Activated naive CD4-positive, alpha-beta T cell treated with anti-CD3 and anti-CD28 coated beads for 36 hours (primary cell): ENCODE measurements around the gene SLC22A3. TPM values are rescaled to one million over a fixed set of nuclear protein-coding genes. Genes with fewer than 3 reads are reported as not detected.
"Not testable (repeated sequence)": the region's sequence is repeated elsewhere in the genome, so short reads cannot be mapped to it uniquely, and the experiment has no call there.

Source experiments
- CTCF ChIA-PET: fragments of 350-600 bp; sonication (Branson Sonifier 250); formaldehyde crosslinking; loops from one replicate; lab custom pipeline; 2021; ENCODE audit warnings: antibody characterized with exemption; lab: Charles Lee
- DNase-seq: peaks from one replicate; pipeline ENCODE4 v3.0.0-alpha.2; 2020
- H3K27ac Mint-ChIP-seq: one replicate; pipeline ENCODE4 v1.8.0; 2021; ENCODE audit warnings: mild to moderate bottlenecking, mixed read lengths
- H3K27me3 Mint-ChIP-seq: one replicate; pipeline ENCODE4 v1.8.0; 2021; ENCODE audit warnings: low read depth, mixed read lengths
- H3K36me3 Mint-ChIP-seq: one replicate; pipeline ENCODE4 v1.8.0; 2021; ENCODE audit warnings: low read depth, mixed read lengths
- H3K4me1 Mint-ChIP-seq: one replicate; pipeline ENCODE4 v1.8.0; 2021; ENCODE audit warnings: low read depth, mixed read lengths
- H3K4me3 Mint-ChIP-seq: one replicate; pipeline ENCODE4 v1.8.0; 2021; ENCODE audit warnings: mild to moderate bottlenecking, moderate library complexity, mixed read lengths
- H3K9me3 Mint-ChIP-seq: one replicate; pipeline ENCODE4 v1.8.0; 2021; ENCODE audit warnings: mixed read lengths
- intact Hi-C: fragments of 100-400 bp; cut with micrococcal nuclease; formaldehyde crosslinking; loops from one replicate; pipeline ENCODE4 v1.15.1; 2023
- total RNA-seq, 2 experiments: library from RNA; stranded (reverse); gene quantifications; one replicate each; pipeline ENCODE4 v1.2.3, GENCODE V29; 2021

SLC22A3 gene
- total RNA-seq, 2 experiments from 2014 or later: not detected

DNA sequence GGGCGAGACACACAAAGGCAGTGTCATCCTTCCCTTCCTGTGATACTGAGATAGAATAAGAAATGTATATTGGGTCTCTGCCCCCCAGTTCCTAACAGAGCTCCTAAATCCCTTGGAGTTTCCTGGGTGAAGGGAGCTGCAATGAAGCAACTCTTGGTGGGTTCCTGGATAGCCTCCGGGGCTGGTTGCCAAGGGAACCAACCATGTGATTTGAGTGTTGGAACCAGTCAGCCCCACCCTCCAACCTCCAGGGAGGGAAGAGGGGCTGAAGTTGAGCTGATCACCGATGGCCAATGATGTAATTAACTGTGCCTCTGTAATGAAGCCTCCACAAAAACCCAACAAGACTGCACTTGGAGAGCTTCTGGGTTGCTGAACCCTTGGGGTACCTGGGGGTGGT lies 116.6 kb downstream of the SLC22A3 start:
- no peak for DNase-seq
- Mint-ChIP-seq H3K27ac (no peak overlapping the region), H3K4me1 (peaks cover 39% of the 10 kb centered on the region)

DNA sequence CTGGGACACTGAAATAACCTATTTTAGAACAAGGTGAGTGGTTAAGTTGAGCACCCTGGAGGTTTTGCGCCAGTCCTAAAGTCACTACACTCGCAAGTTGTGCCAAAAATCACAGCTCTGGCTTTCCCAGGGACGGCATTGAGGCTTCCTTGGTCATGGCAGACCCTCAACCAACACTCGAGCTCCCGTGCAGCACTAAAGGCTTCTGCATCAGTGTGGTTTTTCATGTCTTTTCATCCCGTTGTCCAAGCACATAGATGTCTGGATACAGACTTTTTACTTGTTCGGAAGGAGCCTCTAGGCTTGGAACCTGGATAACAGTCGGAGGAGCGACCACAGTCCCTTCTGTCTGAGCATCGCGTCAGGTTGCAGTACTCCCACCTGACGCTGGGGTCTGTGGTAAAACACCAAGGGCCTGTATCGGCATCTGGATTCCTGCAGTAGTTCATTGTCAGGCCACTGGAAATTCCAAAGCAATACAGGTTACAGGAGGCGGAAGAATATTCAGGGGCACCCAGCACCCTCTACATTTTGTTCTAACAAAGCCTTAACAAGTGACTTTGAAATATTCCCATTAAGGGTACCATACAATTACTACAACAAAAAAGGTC lies 119.2 kb downstream of the SLC22A3 start:
- H3K9me3 Mint-ChIP-seq, intact Hi-C loops, H3K27me3 Mint-ChIP-seq, H3K36me3 Mint-ChIP-seq, DNase-seq, H3K4me3 Mint-ChIP-seq, H3K27ac Mint-ChIP-seq, CTCF ChIA-PET: not testable (repeated sequence)
- H3K4me1 Mint-ChIP-seq: peaks cover 30% of the 10 kb centered on the region

More for the DNA sequence above, 116.6 kb downstream of the SLC22A3 start:
- no peaks in the 10 kb centered on the region for H3K36me3 Mint-ChIP-seq
- intact Hi-C loops: loop anchor here (5.0 kb wide), 2 partner anchors 772 to 1817 kb away; partner anchors contain the start of gene SOD2
- peaks cover 3% of the 10 kb centered on the region for H3K27me3 Mint-ChIP-seq
- CTCF ChIA-PET: interaction anchor here (1.1 to 2.6 kb wide), 3 partner anchors 9 to 55 kb away, joined by 3 to 7 read pairs (median 5); no protein-coding TSS in a partner anchor
- H3K4me3 Mint-ChIP-seq: no peak overlapping the region
- H3K9me3 Mint-ChIP-seq: no peaks in the 10 kb centered on the region

DNA sequence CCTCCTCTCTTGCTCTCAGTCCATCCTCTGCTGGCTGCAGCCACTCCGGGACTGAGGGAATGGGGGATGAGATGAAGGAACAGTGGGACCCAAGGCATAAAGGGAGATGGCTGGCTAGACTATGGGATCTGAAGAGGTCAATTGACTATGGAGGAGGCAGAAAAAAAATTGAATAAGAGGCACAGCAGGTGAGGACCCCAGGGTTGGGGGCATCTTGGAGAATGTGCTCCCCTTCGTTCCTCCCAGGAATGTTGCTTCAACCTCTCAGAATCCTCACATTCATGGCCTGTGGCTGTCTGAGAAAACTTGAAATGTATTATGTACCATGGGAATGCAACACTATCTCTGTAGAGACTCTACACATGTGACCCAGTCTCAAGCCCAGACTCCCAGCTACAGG lies 121.0 kb downstream of the SLC22A3 start:
- Mint-ChIP-seq H3K4me3 (no peak overlapping the region), H3K27ac (no peak overlapping the region), H3K9me3 (no peaks in the 10 kb centered on the region), H3K27me3 (peaks cover 3% of the 10 kb centered on the region), H3K36me3 (no peaks in the 10 kb centered on the region), H3K4me1 (peaks cover 17% of the 10 kb centered on the region)
- CTCF ChIA-PET: no interaction called here
- intact Hi-C loops: no loop called here
- no peak for DNase-seq

DNA sequence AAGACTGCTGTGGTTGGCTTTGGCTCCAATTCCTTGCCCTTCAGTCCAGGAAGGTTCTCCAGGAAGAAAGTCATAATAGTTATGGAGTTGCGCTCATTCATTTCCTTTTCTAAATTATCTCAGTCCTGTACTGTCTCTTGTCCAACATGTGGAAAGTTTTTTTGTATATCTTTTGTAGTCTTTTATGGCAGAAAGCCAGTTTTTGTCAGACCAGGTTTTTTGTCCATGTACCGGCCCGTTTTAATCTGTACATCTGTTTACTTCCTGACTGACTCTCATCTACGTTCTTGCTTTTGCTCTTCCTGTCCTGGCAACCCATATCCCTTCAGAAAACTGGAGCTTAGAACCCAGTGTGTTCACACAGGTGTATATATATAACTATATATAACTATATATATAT lies 127.9 kb downstream of the SLC22A3 start:
- H3K27me3 Mint-ChIP-seq, H3K9me3 Mint-ChIP-seq, CTCF ChIA-PET, intact Hi-C loops, H3K4me1 Mint-ChIP-seq, H3K27ac Mint-ChIP-seq, H3K4me3 Mint-ChIP-seq, DNase-seq: not testable (repeated sequence)
- peaks cover 13% of the 10 kb centered on the region for H3K36me3 Mint-ChIP-seq

DNA sequence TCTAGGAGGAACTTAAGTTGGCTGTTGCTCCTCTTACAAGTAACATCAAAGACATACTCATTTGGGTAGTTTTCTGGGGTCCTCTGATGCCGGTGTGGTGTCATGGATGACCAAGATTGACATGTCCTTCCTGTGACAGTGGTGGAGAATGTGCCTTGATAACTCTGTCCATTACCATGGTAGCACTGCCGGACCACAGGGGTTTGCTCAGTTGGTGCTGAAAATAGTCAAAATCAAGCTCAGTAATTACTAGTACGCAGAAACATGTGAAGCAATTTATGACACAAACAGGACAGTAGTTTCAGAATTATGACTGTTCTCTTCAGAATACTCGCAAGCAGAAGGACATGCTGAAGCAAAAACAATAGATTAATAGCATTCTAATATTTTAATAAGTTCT lies 128.9 kb downstream of the SLC22A3 start:
- CTCF ChIA-PET, H3K27ac Mint-ChIP-seq, H3K4me1 Mint-ChIP-seq, H3K27me3 Mint-ChIP-seq, H3K4me3 Mint-ChIP-seq, intact Hi-C loops, DNase-seq: not testable (repeated sequence)
- Mint-ChIP-seq H3K9me3 (peaks cover 12% of the 10 kb centered on the region), H3K36me3 (peaks cover 21% of the 10 kb centered on the region)

DNA sequence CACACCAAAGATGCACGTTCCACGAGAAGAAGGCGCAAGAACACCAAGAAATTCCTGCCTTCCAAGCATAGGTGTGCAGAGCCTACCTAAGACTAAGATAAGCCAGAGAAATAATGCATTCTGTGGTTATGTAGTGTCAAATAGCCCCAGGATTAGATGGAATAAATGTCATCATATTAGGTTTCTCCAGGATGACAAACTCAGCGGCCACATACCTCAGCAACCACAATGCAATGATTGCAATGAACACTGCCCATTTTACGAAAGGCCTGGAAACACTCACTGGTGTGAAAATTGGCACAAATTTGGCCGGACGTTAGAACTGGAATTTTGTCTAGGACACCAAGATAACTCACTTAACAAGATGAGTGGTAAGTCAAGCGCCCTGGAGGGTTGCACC lies 129.7 kb downstream of the SLC22A3 start:
- peaks cover 3% of the 10 kb centered on the region for H3K4me1 Mint-ChIP-seq
- intact Hi-C loops: no loop called here
- H3K9me3 Mint-ChIP-seq: peaks cover 12% of the 10 kb centered on the region
- H3K27ac Mint-ChIP-seq: no peak overlapping the region
- no peak for DNase-seq
- H3K36me3 Mint-ChIP-seq: peaks cover 30% of the 10 kb centered on the region
- CTCF ChIA-PET: no interaction called here
- H3K4me3 Mint-ChIP-seq: no peak overlapping the region
- H3K27me3 Mint-ChIP-seq: no peaks in the 10 kb centered on the region

DNA sequence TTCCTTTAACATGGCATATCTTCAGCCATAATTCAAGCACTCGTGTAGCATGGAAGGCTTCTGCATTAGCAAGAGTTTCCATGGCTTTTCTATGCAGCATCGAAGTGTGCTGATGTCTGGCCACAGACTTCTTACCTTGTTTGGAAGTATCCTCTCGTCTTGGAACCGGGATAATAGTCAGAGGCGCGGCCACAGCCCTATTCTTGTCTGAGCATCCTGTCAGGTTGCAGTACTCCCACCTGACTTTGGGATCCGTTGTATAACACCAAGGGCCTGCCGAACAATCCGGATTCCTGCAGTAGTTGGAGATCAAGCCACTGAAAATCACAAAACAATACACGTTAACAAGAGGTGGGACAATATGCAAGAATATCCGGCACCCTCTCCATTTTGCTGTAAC lies 138.9 kb downstream of the SLC22A3 start:
- H3K36me3 Mint-ChIP-seq: peaks cover 20% of the 10 kb centered on the region
- H3K9me3 Mint-ChIP-seq: no peaks in the 10 kb centered on the region
- intact Hi-C loops: no loop called here
- CTCF ChIA-PET: no interaction called here
- no peak overlapping the region for H3K4me3 Mint-ChIP-seq
- no peaks in the 10 kb centered on the region for H3K4me1 Mint-ChIP-seq
- DNase-seq: no peak
- no peak overlapping the region for H3K27ac Mint-ChIP-seq
- H3K27me3 Mint-ChIP-seq: no peaks in the 10 kb centered on the region

DNA sequence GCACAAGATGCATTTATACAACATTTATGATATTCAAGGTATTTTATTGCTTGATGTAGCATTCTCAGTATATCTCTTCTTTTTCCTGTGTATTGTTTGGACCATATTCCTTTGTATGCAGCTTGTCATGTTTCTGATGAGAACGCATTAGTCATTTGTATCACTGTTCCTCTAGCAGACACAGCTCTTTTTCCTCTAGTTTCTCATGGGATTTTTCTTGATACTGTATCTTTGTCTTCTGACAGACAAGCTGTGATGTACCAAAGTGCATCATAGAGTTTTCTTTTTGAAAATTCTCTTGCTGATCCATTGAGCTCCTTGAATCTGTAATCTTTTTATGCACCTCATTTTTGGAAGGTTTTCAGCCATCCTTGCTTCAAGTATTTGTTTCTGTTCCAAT lies 140.9 kb downstream of the SLC22A3 start:
- H3K27ac Mint-ChIP-seq: no peak overlapping the region
- H3K4me1 Mint-ChIP-seq: no peaks in the 10 kb centered on the region
- CTCF ChIA-PET: no interaction called here
- no peak for DNase-seq
- no peaks in the 10 kb centered on the region for H3K9me3 Mint-ChIP-seq
- H3K36me3 Mint-ChIP-seq: peaks cover 14% of the 10 kb centered on the region
- intact Hi-C loops: no loop called here
- no peaks in the 10 kb centered on the region for H3K27me3 Mint-ChIP-seq
- no peak overlapping the region for H3K4me3 Mint-ChIP-seq

DNA sequence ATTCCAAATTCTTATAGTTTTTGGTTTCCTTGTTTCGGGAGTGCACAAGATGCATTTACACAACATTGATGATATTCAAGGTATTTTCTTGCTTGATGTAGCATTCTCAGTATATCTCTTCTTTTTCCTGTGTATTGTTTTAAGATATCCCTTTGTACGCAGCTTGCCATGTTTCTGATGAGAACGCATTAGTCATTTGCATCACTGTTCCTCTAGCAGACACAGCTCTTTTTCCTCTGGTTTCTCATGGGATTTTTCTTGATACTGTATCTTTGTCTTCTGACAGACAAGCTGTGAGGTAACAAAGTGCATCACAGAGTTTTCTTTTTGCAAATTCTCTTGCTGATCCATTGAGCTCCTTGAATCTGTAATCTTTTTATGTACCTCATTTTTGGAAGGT lies 146.4 kb downstream of the SLC22A3 start:
- intact Hi-C loops: no loop called here
- Mint-ChIP-seq H3K27me3 (no peaks in the 10 kb centered on the region), H3K9me3 (no peaks in the 10 kb centered on the region), H3K4me3 (no peak overlapping the region), H3K36me3 (peaks cover 13% of the 10 kb centered on the region), H3K4me1 (no peaks in the 10 kb centered on the region), H3K27ac (no peak overlapping the region)
- CTCF ChIA-PET: interaction anchor here (0.6 kb wide), 1 partner anchor 334 kb away, joined by 3 read pairs; no protein-coding TSS in a partner anchor
- DNase-seq: no peak

DNA sequence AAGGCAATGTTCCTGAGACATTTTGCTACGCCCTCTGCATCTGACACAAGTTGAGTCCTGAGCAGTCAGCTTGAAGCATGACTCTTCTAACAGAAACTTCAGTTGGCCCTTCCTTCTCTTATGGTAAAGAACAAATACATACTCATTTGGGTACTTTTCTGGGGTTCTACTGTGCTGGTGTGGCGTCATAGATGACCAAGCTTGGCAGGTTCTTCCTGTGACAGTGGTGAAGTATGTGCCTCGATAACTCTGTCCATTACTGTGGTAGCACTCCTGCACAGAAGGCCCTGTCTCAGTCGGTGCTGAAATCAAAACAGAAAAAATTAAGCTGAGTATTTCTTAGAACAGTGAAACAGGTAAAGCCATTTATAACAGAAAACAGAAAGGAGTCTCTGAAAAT lies 152.5 kb downstream of the SLC22A3 start:
- Mint-ChIP-seq H3K36me3 (peaks cover 12% of the 10 kb centered on the region), H3K4me1 (no peaks in the 10 kb centered on the region), H3K27me3 (no peaks in the 10 kb centered on the region), H3K9me3 (peaks cover 10% of the 10 kb centered on the region), H3K27ac (no peak overlapping the region), H3K4me3 (no peak overlapping the region)
- DNase-seq: no peak
- CTCF ChIA-PET: interaction anchor here (1.3 kb wide), 1 partner anchor 45 kb away, joined by 4 read pairs; no protein-coding TSS in a partner anchor
- intact Hi-C loops: no loop called here

Other genes with a start within 250 kb of the SLC22A3 start
- not detected for gene SLC22A1, start 226.6 kb upstream of the SLC22A3 start, total RNA-seq
- gene SLC22A2, start 89.6 kb upstream of the SLC22A3 start, total RNA-seq: not detected